ENCODE measurements around the gene CD4. TPM values are rescaled to one million over a fixed set of nuclear protein-coding genes. Genes with fewer than 3 reads are reported as not detected.

Gene CD4
- total and polyA plus RNA-seq, 2 of the 4 experiments (the other 2 are of a cell fraction), result 5.7 to 15.0 TPM

DNA sequence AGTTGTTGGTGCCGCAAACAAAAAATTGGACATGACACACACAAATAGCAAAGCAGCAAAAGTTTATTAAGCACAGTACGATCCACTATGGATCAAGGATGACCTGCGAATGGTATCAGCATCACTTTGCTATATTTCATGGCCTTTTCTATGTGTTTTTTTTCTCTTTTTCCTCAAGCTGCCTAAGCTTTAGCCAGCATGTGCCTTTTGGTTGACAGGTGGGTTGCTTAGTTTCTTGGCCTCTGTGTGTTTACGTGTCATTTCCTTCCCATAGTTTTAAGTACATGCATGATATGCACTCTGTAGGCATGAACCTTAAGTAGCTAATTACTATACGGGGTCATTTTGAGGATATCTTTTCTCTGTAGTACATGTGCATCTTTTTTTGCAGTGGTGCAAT is 9.8 kb downstream of the CD4 start:
- intact Hi-C loops (cut with micrococcal nuclease), result no loop called here
- no peak overlapping the region for H3K18ac ChIP-seq (ENCODE audit: low read depth, low read length)
- H2AK9ac ChIP-seq (replicated peaks; ENCODE audit: low read depth, low read length, poor library complexity), result no peak overlapping the region
- H4K8ac ChIP-seq (ENCODE audit: low read depth in 2 of 2, low read length in 2 of 2), result no peak overlapping the region
- no peak overlapping the region for H3K4me2 ChIP-seq (ENCODE audit: low read depth, low read length)
- no peak overlapping the region for H2AK5ac ChIP-seq (ENCODE audit: low read depth, low read length)
- H3K23ac ChIP-seq (ENCODE audit: low read depth, low read length), result no peak overlapping the region
- POLR2A ChIA-PET (ENCODE audit: unreplicated experiment), result no interaction called here
- in situ Hi-C loops (cut with MboI; ENCODE audit: low sequenced_read_pairs), result no loop called here
- WGBS, 2 experiments (ENCODE audit: extremely low coverage in 2 of 2, insufficient read length in 1 of 2), result no CpG with 5 or more reads among the region's 5 CpGs
- H3K4me1 ChIP-seq (ENCODE audit: control insufficient read depth, insufficient read depth, low read length), result no peaks in the 10 kb centered on the region
- no peak overlapping the region for H4K91ac ChIP-seq (ENCODE audit: insufficient read depth, low read depth, low read length)
- no peaks in the 10 kb centered on the region for H4K20me1 ChIP-seq (ENCODE audit: insufficient read depth, low read length)
- no peak overlapping the region for H3K4ac ChIP-seq (ENCODE audit: low read depth, low read length)
- H3K4me3 ChIP-seq (ENCODE audit: insufficient read depth, low read depth, low read length), result no peak overlapping the region
- no peak overlapping the region for H2BK5ac ChIP-seq (ENCODE audit: low read depth, low read length, poor library complexity, severe bottlenecking)
- no peaks in the 10 kb centered on the region for H3K9me1 ChIP-seq (ENCODE audit: insufficient read depth, low read length)
- no peak overlapping the region for H4K5ac ChIP-seq (ENCODE audit: low read depth, low read length)
- peaks cover 5% of the 10 kb centered on the region; the same call in 1 of the 2 replicates for H3K36me3 ChIP-seq (ENCODE audit: control insufficient read depth, insufficient read depth, low read length)
- no peak overlapping the region for H3K27ac ChIP-seq (ENCODE audit: insufficient read depth, low read length)
- H3K9me3 ChIP-seq (ENCODE audit: control insufficient read depth, insufficient read depth, low read length), result no peaks in the 10 kb centered on the region
- no peak for ATAC-seq (ENCODE audit: low read depth)
- H3K79me1 ChIP-seq (ENCODE audit: low read depth in 1 of 2, low read length in 2 of 2), result no peaks in the 10 kb centered on the region
- H3K9ac ChIP-seq (ENCODE audit: low read depth, low read length), result no peak overlapping the region
- no peak overlapping the region for H2BK120ac ChIP-seq (ENCODE audit: low read depth, low read length)
- no peak overlapping the region for H3K56ac ChIP-seq (ENCODE audit: extremely low read depth, insufficient read depth, low read length)
- H2BK20ac ChIP-seq (ENCODE audit: low read depth, low read length), result no peak overlapping the region
- H2AFZ ChIP-seq (replicated peaks; ENCODE audit: low read length, poor library complexity), result no peak overlapping the region
- H3K14ac ChIP-seq (replicated peaks; ENCODE audit: low read depth, low read length), result no peak overlapping the region
- no peak overlapping the region for H2BK15ac ChIP-seq (ENCODE audit: low read depth, low read length)
- CTCF ChIA-PET, result no interaction called here
- no peak for DNase-seq
- TF ChIP-seq FOS (IDR thresholded peaks at IDR 0.05; ENCODE audit: low read depth, low read length), result no peak
- TF ChIP-seq SMC3 (IDR thresholded peaks at IDR 0.05; ENCODE audit: low read depth, low read length), result no peak
- TF ChIP-seq, protein P1, sequence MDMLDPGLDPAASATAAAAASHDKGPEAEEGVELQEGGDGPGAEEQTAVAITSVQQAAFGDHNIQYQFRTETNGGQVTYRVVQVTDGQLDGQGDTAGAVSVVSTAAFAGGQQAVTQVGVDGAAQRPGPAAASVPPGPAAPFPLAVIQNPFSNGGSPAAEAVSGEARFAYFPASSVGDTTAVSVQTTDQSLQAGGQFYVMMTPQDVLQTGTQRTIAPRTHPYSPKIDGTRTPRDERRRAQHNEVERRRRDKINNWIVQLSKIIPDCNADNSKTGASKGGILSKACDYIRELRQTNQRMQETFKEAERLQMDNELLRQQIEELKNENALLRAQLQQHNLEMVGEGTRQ (IDR thresholded peaks at IDR 0.05; ENCODE audit: low read depth, low read length), result no peak
- TF ChIP-seq, protein P2, sequence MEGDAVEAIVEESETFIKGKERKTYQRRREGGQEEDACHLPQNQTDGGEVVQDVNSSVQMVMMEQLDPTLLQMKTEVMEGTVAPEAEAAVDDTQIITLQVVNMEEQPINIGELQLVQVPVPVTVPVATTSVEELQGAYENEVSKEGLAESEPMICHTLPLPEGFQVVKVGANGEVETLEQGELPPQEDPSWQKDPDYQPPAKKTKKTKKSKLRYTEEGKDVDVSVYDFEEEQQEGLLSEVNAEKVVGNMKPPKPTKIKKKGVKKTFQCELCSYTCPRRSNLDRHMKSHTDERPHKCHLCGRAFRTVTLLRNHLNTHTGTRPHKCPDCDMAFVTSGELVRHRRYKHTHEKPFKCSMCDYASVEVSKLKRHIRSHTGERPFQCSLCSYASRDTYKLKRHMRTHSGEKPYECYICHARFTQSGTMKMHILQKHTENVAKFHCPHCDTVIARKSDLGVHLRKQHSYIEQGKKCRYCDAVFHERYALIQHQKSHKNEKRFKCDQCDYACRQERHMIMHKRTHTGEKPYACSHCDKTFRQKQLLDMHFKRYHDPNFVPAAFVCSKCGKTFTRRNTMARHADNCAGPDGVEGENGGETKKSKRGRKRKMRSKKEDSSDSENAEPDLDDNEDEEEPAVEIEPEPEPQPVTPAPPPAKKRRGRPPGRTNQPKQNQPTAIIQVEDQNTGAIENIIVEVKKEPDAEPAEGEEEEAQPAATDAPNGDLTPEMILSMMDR (conservative IDR thresholded peaks at IDR 0.05; ENCODE audit: low read depth, low read length), result no peak
- no peak for TF ChIP-seq CEBPB (IDR thresholded peaks at IDR 0.05; ENCODE audit: low read depth, low read length)
- TF ChIP-seq POLR2A (IDR thresholded peaks at IDR 0.05; ENCODE audit: low read depth, low read length), result no peak
- no peak for TF ChIP-seq MAZ (IDR thresholded peaks at IDR 0.05; ENCODE audit: borderline replicate concordance, low read depth, low read length)
- no peak for TF ChIP-seq RAD21 (IDR thresholded peaks at IDR 0.05; ENCODE audit: low read length)
- no peak for TF ChIP-seq RFX5 (IDR thresholded peaks at IDR 0.05; ENCODE audit: low read depth, low read length)
- no peak for TF ChIP-seq MXI1 (IDR thresholded peaks at IDR 0.05; ENCODE audit: borderline replicate concordance, low read depth, low read length)
- TF ChIP-seq MAFK (IDR thresholded peaks at IDR 0.05; ENCODE audit: low read depth, low read length), result no peak
- no peak for TF ChIP-seq ELK1 (IDR thresholded peaks at IDR 0.05; ENCODE audit: borderline replicate concordance, low read depth, low read length)
- TF ChIP-seq NFE2L2 (IDR thresholded peaks at IDR 0.05; ENCODE audit: low read depth, low read length), result no peak
- dilution Hi-C loops (cut with HindIII; ENCODE audit: low sequenced_read_pairs, unreplicated experiment), result no loop called here
- BruUV-seq (replicated peaks), result no TSS peak
- H3K27me3 ChIP-seq (ENCODE audit: control insufficient read depth, insufficient read depth, low read length), result no peaks in the 10 kb centered on the region
